GM12891 (cell line): Measurements from ENCODE around the gene RNF208.

Experiments
- POLR2A ChIP-seq: IDR thresholded peaks from 2 replicates; pipeline ENCODE4 v1.6.1; 2011; ENCODE audit warnings: low read depth, low read length, control low read depth
- POLR2AphosphoS5 ChIP-seq: IDR thresholded peaks from 2 replicates; pipeline ENCODE4 v1.6.1; 2011; ENCODE audit warnings: low read depth, low read length, control low read depth
- POU2F2 ChIP-seq: IDR thresholded peaks from 2 replicates; pipeline ENCODE4 v1.6.1; 2011; ENCODE audit warnings: low read depth, mild to moderate bottlenecking, control low read depth, low read length, moderate library complexity
- SPI1 ChIP-seq: IDR thresholded peaks from 2 replicates; pipeline ENCODE4 v1.6.1; 2011; ENCODE audit warnings: low read depth, low read length, control low read depth
- TAF1 ChIP-seq: IDR thresholded peaks from 2 replicates; pipeline ENCODE4 v1.6.1; 2011; ENCODE audit warnings: low read depth, low read length, control low read depth

GRCh38 chr9:137194388-137194787 lies 27.7 kb downstream of the RNF208 start:
- no peak for TF ChIP-seq POLR2A
- no peak for TF ChIP-seq POLR2AphosphoS5
- no peak for TF ChIP-seq TAF1
- no peak for TF ChIP-seq POU2F2
- TF ChIP-seq SPI1 = no peak
